ENCODE data around the gene HNRNPM. TPM values are rescaled to one million over a fixed set of nuclear protein-coding genes. Genes with fewer than 3 reads are reported as not detected.
A peak's percentile ranks its signal among the peaks of the same experiment; 100 is the strongest.

HNRNPM gene
- total and polyA plus RNA-seq, 9 donors, result 88.2 to 285 (median 180) TPM

DNA sequence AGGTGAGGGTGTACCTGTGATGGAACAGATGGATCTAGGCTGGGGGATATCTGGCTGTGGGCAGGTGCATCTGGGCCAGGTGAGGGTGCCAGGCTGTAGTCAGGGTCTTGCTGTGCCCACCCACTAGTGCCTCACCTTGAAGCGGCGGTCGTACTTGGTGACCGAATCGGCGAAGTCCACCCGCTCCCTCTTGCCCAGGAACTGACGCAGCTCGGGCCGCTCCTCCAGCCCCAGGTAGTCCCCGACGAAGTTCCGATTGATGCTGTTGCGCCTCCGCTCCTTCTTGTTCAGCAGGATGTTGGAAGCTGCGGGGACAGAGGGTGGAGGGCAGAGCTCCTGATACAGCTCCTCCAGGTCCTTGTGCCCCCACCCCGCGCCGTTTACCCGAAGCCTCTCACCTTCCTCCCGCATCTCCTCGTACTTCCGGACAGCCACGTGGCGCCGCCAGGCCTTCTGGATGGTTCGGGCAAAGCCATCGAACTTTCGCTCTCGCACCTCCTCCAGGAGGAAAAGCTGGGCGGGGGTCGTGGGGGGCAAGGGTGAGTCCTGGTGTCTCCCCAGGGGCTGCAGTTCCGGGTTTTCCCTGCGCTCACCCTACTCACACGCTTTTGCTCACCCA lies 85.4 kb downstream of the HNRNPM start:
- no peaks in the 10 kb centered on the region for H3K9me3 ChIP-seq
- 92 to 94% (median 94%) methylated on average over 35 of the region's 35 CpGs for WGBS, 3 donors
- TF ChIP-seq, protein P1, sequence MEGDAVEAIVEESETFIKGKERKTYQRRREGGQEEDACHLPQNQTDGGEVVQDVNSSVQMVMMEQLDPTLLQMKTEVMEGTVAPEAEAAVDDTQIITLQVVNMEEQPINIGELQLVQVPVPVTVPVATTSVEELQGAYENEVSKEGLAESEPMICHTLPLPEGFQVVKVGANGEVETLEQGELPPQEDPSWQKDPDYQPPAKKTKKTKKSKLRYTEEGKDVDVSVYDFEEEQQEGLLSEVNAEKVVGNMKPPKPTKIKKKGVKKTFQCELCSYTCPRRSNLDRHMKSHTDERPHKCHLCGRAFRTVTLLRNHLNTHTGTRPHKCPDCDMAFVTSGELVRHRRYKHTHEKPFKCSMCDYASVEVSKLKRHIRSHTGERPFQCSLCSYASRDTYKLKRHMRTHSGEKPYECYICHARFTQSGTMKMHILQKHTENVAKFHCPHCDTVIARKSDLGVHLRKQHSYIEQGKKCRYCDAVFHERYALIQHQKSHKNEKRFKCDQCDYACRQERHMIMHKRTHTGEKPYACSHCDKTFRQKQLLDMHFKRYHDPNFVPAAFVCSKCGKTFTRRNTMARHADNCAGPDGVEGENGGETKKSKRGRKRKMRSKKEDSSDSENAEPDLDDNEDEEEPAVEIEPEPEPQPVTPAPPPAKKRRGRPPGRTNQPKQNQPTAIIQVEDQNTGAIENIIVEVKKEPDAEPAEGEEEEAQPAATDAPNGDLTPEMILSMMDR (IDR thresholded peaks at IDR 0.05), result no peak
- TF ChIP-seq EP300 (IDR thresholded peaks at IDR 0.05) (no peak), POLR2A (IDR thresholded peaks at IDR 0.05) (no peak)
- H3K27ac ChIP-seq, result no peak overlapping the region
- H3K4me1 ChIP-seq (ENCODE audit: insufficient read depth), result peaks cover 7% of the 10 kb centered on the region
- H3K36me3 ChIP-seq, result no peaks in the 10 kb centered on the region
- intact Hi-C loops (cut with DNase I), result no loop called here
- no peaks in the 10 kb centered on the region for H3K27me3 ChIP-seq
- no peak overlapping the region for H3K4me3 ChIP-seq
- peak in 1 of 5 donors; percentile 32 for DNase-seq

DNA sequence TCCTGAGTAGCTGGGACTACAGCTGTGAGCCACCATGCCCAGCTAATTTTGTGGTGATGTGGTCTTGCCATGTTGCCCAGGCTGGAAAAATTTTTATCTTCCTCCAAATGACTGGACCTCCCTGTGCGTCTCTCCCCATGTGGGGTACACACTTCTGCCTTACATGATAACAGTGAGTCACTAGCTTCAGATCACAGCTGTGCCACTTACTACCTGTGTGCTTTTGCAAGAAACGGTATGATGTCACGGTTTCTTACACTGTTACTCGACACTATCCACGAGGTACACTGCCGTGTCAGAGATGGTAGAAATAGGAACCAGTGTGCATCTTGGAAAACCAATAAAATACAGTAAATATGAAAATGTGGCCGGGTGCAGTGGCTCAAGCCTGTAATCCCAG lies 86.7 kb downstream of the HNRNPM start:
- H3K4me1 ChIP-seq (ENCODE audit: insufficient read depth), result peaks cover 7% of the 10 kb centered on the region
- WGBS, 3 donors, result 80 to 89% (median 85%) methylated on average over 7 of the region's 7 CpGs
- no peak overlapping the region for H3K4me3 ChIP-seq
- no peak for DNase-seq
- H3K27me3 ChIP-seq, result no peaks in the 10 kb centered on the region
- no peak overlapping the region for H3K27ac ChIP-seq
- H3K9me3 ChIP-seq, result no peaks in the 10 kb centered on the region
- intact Hi-C loops (cut with DNase I), result no loop called here
- no peaks in the 10 kb centered on the region for H3K36me3 ChIP-seq
- TF ChIP-seq, protein P1 (IDR thresholded peaks at IDR 0.05), result no peak
- TF ChIP-seq POLR2A (IDR thresholded peaks at IDR 0.05) (no peak), EP300 (IDR thresholded peaks at IDR 0.05) (no peak)

DNA sequence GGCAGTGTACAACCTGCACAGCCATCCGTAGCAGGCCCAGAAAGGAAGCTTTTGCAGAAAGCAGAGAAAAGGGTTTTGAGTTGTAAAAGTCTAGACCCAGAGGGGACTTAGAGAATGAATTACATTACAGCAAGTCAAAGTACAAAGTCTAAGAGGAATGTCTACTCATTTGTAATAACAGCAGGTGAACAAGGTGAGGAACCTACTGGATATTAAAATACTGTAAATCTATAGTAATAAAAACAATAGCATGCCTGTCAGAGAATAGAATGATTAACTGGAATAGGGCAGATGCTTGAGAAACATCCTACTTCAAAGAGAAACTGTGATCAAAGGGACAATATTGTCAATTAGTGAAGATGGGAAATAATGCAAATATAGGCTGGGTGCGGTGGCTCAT lies 87.5 kb downstream of the HNRNPM start:
- H3K4me3 ChIP-seq, result no peak overlapping the region
- WGBS, 3 donors, result 58 to 67% (median 65%) methylated on average over 2 of the region's 2 CpGs
- no peaks in the 10 kb centered on the region for H3K27me3 ChIP-seq
- intact Hi-C loops (cut with DNase I), result no loop called here
- TF ChIP-seq, protein P1 (IDR thresholded peaks at IDR 0.05), result no peak
- TF ChIP-seq POLR2A (IDR thresholded peaks at IDR 0.05) (no peak), EP300 (IDR thresholded peaks at IDR 0.05) (no peak)
- no peak overlapping the region for H3K27ac ChIP-seq
- peaks cover 3% of the 10 kb centered on the region for H3K4me1 ChIP-seq (ENCODE audit: insufficient read depth)
- H3K9me3 ChIP-seq, result no peaks in the 10 kb centered on the region
- DNase-seq, result no peak
- no peaks in the 10 kb centered on the region for H3K36me3 ChIP-seq

DNA sequence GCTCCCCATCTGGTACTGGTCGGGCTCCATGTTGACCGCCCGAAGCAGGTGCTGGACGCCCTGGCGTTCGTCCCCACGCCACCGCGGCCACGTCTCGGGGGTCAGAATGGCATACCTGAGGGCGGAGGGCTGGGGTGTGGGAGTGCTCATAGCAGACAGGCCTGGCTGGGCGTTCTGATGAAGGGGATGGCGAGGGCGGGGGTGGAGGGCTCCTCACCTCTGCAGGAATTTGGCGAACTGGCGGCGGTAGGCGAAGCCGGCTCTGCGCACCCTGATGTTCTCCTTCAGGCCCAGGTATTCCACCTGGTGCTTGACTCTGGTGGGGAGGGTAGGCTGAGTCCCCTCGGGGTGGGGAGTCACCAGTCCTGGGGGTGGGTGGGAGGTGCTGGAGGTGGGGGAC lies 91.5 kb downstream of the HNRNPM start:
- H3K9me3 ChIP-seq, result no peaks in the 10 kb centered on the region
- TF ChIP-seq EP300 (IDR thresholded peaks at IDR 0.05), result no peak
- TF ChIP-seq, protein P1 (IDR thresholded peaks at IDR 0.05), result no peak
- TF ChIP-seq POLR2A (IDR thresholded peaks at IDR 0.05), result no peak
- intact Hi-C loops (cut with DNase I), result no loop called here
- H3K4me1 ChIP-seq (ENCODE audit: insufficient read depth), result no peaks in the 10 kb centered on the region
- no peaks in the 10 kb centered on the region for H3K36me3 ChIP-seq
- no peak for DNase-seq
- H3K27me3 ChIP-seq, result no peaks in the 10 kb centered on the region
- H3K4me3 ChIP-seq, result no peak overlapping the region
- no peak overlapping the region for H3K27ac ChIP-seq
- 54 to 72% (median 68%) methylated on average over 16 to 22 of the region's 22 CpGs for WGBS, 3 donors

All from ovary (tissue), 9 donors.